ENCODE results near the gene EPB41L2. TPM values are rescaled to one million over a fixed set of nuclear protein-coding genes. Genes with fewer than 3 reads are reported as not detected.

EPB41L2 gene
- 3.2 and 3.7 TPM in 2 replicates for total RNA-seq

DNA sequence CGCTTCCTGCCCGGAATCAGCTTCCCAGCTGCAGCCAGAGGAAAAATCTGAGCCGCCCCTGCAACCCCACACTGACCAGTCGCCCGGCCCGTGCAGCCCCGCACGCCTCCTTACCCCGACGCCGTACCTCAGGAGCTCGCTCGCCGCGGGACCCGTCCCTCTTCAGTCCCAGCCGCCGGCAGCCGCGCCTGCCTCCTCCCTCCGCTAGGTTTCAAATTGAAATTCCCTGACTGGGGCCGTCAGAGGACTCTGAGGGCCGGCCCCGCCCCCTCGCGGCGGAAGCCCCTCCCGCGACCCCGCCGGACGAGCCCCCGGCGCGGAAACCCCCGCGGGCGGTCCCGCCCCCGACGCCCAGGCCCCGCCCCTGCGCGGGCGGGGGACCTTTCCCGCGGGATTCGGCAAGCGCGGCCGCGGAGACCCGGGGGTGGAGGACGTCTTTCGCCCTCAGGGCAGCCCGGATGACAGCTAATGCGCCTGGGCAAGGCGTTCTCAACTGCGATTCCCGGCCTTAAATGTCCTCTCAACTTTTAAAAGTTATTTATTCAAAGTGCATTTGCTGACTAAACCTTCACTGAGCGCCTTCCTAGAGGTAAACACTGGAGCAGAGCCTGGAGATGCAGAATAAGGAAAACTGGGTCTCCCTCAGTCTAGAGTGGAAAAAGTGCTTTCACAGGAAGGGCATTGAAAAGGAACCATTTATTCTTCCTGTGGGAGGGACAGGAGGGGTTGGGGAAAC is at the start of gene EPB41L2:
Gene EPB41L2, minus strand, starts transcription at position 218 of the 736 bp plus-strand sequence. CDS start 106,760 bp downstream, outside the sequence.
- Histone ChIP-seq H3K27me3 (ENCODE audit: control insufficient read depth, insufficient read depth, low read length) (no peaks in the 10 kb centered on the region), H3K36me3 (ENCODE audit: control insufficient read depth, insufficient read depth, low read length) (no peaks in the 10 kb centered on the region), H3K4me3 (ENCODE audit: low read depth, low read length) (peak within 1 kb of the TSS; percentile 74)
- TF ChIP-seq, protein P1, sequence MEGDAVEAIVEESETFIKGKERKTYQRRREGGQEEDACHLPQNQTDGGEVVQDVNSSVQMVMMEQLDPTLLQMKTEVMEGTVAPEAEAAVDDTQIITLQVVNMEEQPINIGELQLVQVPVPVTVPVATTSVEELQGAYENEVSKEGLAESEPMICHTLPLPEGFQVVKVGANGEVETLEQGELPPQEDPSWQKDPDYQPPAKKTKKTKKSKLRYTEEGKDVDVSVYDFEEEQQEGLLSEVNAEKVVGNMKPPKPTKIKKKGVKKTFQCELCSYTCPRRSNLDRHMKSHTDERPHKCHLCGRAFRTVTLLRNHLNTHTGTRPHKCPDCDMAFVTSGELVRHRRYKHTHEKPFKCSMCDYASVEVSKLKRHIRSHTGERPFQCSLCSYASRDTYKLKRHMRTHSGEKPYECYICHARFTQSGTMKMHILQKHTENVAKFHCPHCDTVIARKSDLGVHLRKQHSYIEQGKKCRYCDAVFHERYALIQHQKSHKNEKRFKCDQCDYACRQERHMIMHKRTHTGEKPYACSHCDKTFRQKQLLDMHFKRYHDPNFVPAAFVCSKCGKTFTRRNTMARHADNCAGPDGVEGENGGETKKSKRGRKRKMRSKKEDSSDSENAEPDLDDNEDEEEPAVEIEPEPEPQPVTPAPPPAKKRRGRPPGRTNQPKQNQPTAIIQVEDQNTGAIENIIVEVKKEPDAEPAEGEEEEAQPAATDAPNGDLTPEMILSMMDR (IDR thresholded peaks at IDR 0.05; ENCODE audit: insufficient read depth, low read length, severe bottlenecking), result no peak
- FAIRE-seq (no peak), DNase-seq (ENCODE audit: low read depth) (peak; percentile 67)

DNA sequence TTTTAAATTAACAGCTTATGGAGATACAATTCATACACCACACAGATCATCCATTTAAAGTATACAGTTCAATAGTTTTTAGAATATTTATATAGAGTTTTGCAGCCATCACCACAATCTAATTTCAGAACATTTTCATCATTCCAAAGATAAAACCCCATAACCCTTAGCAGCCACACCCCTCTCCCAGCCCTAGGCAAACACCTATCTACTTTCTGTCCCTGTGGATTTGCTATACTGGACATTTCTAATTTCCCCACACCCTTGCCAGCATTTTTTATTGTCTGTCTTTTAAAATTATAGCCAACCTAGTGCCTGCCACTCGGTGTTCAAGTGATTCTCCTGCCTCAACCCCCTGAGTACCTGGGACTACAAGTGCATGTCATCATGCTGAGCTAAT is 49.2 kb upstream of the EPB41L2 start:
- Histone ChIP-seq H3K27me3 (ENCODE audit: control insufficient read depth, insufficient read depth, low read length) (no peaks in the 10 kb centered on the region), H3K4me3 (ENCODE audit: low read depth, low read length) (no peak overlapping the region), H3K36me3 (ENCODE audit: control insufficient read depth, insufficient read depth, low read length) (no peaks in the 10 kb centered on the region)
- DNase-seq (ENCODE audit: low read depth), result no peak
- TF ChIP-seq, protein P1 (IDR thresholded peaks at IDR 0.05; ENCODE audit: insufficient read depth, low read length, severe bottlenecking), result no peak
- no peak for FAIRE-seq

DNA sequence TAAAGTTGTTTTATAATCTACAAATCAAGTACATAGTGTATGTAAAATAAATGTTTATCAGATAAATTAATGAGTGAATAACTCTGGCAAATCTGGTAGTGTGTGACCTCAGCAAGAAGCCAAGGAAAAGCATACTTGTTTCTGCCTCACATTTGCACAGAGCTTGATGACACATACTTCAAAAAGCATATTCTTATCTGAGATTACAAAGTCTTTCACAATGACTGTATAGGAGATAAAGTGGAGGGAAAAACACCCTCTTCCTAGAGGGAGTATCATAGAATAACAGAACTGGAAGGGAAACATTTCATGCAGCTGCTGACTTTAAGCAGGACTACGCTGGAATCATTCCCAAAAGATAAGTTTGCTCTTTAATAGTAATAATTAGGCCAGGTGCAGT is 44.1 kb upstream of the EPB41L2 start:
- TF ChIP-seq, protein P1 (IDR thresholded peaks at IDR 0.05; ENCODE audit: insufficient read depth, low read length, severe bottlenecking), result no peak
- Histone ChIP-seq H3K27me3 (ENCODE audit: control insufficient read depth, insufficient read depth, low read length) (no peaks in the 10 kb centered on the region), H3K36me3 (ENCODE audit: control insufficient read depth, insufficient read depth, low read length) (no peaks in the 10 kb centered on the region), H3K4me3 (ENCODE audit: low read depth, low read length) (no peak overlapping the region)
- DNase-seq (ENCODE audit: low read depth) (peak; percentile 69), FAIRE-seq (no peak)

DNA sequence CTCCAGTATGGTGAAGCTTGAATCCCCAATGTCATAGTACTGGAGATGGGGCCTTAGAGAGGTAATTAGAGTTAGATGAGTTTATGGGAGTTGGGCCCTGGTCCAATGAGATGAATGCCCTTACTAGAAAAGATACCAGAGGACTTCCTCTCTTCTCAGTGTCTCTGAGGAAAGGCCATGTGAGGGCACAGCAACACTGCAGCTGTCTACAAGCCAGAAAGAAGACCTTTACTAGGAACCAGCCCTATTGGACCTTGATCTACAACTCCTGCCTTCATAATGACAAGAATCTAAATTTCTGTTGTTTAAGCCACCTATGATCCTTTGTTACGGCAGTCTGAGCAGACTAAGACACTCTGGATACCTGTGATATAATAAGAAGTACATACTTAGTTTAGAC is 40.9 kb upstream of the EPB41L2 start:
- H3K36me3 ChIP-seq (ENCODE audit: control insufficient read depth, insufficient read depth, low read length), result no peaks in the 10 kb centered on the region
- no peak overlapping the region for H3K4me3 ChIP-seq (ENCODE audit: low read depth, low read length)
- TF ChIP-seq, protein P1 (IDR thresholded peaks at IDR 0.05; ENCODE audit: insufficient read depth, low read length, severe bottlenecking), result no peak
- FAIRE-seq, result peak; percentile 64
- H3K27me3 ChIP-seq (ENCODE audit: control insufficient read depth, insufficient read depth, low read length), result no peaks in the 10 kb centered on the region
- DNase-seq (ENCODE audit: low read depth), result no peak

DNA sequence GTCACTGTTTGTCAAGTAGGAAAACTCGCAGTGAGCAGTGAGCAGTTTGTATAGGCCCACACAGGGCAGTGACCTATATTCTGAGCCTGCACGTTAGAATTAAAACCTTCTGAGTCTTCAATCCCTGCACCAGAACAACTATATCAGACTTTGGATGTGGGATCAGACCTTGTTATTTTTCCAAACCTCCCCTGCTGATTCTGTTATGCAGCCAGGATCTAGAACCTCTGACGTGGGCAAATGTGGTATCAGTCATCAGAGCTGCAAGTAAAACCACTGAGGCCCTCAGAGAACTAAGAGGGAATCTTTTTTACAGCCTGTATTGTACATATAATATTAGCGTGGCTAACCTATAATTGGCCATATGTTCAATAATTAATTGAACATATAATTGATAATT is 40.3 kb upstream of the EPB41L2 start:
- DNase-seq (ENCODE audit: low read depth), result no peak
- Histone ChIP-seq H3K4me3 (ENCODE audit: low read depth, low read length) (no peak overlapping the region), H3K36me3 (ENCODE audit: control insufficient read depth, insufficient read depth, low read length) (no peaks in the 10 kb centered on the region), H3K27me3 (ENCODE audit: control insufficient read depth, insufficient read depth, low read length) (no peaks in the 10 kb centered on the region)
- TF ChIP-seq, protein P1 (IDR thresholded peaks at IDR 0.05; ENCODE audit: insufficient read depth, low read length, severe bottlenecking), result no peak
- no peak for FAIRE-seq

All from bronchial epithelial cell (primary cell).